Measurements from ENCODE around the gene FYN. TPM values are rescaled to one million over a fixed set of nuclear protein-coding genes. Genes with fewer than 3 reads are reported as not detected.
"Not testable (repeated sequence)": the region's sequence is repeated elsewhere in the genome, so short reads cannot be mapped to it uniquely, and the experiment has no call there.

The FYN gene
- polyA plus RNA-seq (ENCODE audit: insufficient read length in 4 of 4), result 100 to 1,000 TPM; 118 to 171 (median 150) TPM

DNA sequence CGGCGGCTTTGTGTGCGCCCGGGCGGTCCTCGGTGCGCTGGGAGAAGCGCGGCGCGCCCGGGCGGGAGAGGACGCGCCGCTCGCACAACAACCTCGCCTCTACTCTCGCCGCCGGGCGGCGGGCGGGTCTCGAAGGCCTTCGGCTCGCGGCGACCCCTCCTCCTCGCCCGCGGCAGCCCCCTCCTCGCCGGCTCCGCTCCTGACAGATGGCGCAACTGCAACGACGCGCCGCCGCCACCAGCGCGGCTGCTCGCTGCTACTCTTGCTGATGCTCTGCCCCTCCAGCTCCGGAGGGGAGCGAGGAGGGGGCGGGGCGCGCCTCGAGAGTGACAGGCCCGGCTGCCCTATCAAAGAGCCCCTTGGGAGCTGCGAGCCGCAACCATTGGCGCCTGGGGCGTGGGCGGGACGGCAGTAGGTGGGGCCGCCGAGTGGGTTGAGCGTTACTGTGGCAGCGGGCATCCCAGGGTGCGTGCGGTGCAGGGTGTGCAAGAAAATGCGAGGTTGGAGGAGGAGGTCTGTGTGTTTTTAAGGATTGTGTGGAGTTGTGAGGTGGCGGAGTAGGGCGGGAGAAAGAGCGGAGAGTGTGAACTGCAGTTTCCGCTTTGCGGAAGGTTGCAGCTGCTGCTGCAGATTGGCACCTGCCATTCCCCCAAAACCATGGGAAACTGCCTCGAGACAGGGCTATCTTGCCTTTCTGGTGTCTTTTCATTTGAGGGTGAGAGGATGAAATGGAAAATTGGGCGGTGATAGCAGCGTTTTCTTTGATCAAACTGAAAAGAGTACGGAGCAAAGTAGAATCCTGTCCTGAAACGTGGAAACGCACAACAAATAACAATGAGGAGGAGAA lies at the start of gene FYN:
Gene FYN, minus strand, starts transcription at position 275 of the 847 bp plus-strand sequence. CDS start 153,401 bp downstream, outside the sequence.
- peak; percentile 90 to 95 (median 92) for DNase-seq (ENCODE audit: low read depth in 4 of 4, low spot score in 3 of 4)

DNA sequence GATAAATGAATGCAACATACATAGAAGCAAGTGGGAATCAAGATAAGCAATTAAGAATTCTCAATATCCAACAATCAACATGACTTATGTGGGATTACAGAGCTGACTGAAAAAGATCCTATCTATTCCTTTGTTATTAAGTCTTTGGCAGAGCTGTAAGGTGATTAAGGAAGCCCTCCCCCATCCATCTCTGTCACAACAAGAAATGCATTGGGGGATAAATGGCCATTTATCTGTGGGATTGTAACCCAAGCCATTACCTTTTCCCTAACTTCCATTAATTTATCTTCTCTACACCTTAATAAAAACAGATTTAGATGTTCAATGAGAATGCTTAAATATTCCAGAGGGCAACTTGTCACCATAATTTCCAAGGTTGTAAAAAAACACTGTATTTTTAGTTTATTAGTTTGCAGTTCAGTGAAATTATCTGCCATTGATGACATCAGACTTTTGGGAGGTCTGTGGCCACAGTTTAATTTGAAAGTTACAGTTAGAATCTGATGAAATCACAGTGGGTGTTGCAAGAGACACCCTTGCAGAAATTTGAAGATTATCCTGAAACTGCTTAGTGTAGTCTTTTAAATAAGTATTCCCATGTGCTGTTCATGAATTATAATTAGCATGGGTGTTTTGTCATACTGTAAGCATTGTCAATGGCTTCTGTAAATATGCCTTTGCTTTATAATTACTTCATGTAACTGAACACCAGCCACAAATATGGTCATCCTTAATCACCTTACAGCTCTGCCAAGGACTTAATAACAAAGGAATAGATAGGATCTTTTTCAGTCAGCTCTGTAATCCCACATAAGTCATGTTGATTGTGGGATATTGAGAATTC lies 49.4 kb upstream of the FYN start:
- no peak for DNase-seq (ENCODE audit: low read depth in 4 of 4, low spot score in 3 of 4)

DNA sequence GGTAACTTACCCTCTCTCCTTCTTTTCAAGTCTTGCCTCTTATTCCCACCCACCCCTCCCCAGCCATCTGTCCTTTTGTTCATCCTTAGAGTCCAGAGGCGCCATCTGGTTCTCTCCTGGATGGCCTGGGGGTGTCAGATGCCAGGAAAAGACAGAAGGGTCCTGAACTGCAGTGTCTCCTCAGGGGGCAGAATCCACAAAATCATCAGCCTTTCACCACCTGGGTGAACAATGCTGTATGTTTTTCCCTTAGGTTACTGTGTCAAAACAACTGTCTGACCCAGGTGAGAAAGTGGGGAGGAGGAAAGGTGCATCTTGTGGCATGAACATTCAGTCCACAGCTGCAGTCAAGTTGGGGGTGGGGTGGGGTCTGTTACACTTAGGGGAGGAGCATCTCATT lies 47.9 kb upstream of the FYN start:
- DNase-seq (ENCODE audit: low read depth in 4 of 4, low spot score in 3 of 4), result no peak

- DNase-seq (ENCODE audit: low read depth in 4 of 4, low spot score in 3 of 4), result no peak
Measured at GRCh38 chr6:111920578-111920977, 47.3 kb upstream of the FYN start.

- no peak for DNase-seq (ENCODE audit: low read depth in 4 of 4, low spot score in 3 of 4)
Measured at GRCh38 chr6:111918825-111919224, 45.6 kb upstream of the FYN start.

DNA sequence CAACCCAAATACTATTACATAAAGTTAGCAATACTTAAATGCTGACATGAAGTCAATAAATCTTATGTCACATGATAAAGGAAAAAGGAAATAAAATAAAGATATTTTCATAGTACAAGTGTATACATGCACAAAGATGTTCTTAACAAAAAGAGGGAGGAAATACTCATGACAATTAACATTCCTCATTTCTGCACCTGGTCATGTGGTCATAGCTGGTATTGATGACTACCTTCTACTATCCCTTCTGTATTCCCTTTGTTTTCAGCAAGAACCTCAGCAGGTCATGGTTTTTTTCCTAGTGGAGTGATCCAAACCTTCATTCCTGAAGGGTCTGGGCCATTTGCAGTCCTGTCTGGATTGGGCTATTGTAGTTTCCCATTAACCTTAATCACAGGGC lies 43.5 kb upstream of the FYN start:
- DNase-seq (ENCODE audit: low read depth in 4 of 4, low spot score in 3 of 4), result no peak

DNA sequence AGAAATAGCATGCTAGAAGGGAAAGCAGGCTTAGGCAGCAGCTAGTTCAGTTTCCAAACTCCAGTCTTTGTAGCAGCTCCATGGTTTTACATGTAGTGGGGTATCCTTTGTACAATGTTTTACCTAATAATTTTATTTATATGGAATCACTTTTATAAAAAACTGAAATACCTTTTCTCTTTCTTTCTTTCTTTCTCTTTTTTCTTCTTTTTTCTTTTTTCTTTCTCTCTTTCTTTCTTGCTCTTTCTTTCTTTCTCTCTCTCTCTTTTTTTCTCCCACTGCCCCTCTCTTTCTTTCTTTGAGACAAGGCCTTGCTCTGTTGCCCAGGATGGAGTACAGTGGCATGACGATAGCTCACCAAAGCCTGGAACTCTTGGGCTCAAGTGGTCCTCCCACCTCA lies 41.4 kb upstream of the FYN start:
- no peak for DNase-seq (ENCODE audit: low read depth in 4 of 4, low spot score in 3 of 4)

DNA sequence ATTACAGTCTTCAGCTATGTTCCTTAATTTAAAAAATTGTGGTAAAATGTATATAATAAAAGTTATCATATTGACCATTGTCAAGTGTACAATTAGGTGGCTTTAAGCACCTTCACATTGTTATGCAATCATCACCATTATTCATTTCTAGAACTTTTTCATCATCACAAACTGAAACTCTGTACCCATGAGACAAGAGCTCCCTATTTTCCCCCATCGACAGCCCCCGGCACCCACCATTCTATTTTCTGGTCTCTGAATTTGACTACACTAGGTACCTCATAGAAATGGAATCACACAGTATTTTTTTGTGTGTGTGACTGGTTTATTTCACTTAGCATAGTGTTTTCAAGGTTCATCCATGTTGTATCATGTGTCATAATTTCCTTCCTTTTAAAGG lies 39.7 kb upstream of the FYN start:
- no peak for DNase-seq (ENCODE audit: low read depth in 4 of 4, low spot score in 3 of 4)

DNA sequence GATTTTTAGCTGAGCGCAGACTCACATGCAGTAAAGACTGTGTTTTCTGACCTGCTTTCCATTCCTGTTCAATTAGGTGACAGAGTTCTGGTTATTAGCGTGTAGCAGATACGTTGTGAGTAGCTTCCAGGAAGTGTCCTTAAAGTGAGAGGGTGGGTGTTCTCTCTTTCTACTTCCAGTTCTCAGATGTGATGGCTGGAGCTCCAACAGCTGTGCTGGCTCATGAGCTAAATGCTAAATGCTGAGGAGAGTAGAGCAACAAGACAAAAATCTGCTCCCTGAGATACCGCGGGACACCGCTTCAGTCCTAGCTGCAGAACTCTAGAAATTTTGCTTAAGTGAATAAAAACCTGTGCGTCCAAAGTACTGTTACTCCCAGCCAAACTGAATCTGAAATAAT lies 38.2 kb upstream of the FYN start:
- DNase-seq (ENCODE audit: low read depth in 4 of 4, low spot score in 3 of 4), result no peak

DNA sequence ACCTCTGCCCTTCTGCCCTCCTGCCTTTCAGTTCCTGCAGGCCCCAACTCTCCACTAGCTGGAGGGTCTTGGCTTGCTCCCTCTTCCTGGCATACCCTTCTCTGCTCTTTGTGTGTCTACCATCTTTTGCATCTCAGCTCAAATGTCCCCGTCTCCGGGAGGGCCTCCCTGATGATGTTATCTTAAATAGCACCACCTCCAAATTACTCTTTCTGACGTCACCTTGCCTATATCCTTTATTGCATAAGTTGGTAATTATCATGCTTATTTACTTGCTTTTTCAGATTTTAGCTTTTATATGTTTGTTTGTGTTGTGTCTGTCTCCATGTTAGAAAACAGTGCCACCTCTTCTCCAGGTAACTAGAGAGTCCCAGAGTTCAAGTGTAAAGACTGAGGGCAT lies 36.0 kb upstream of the FYN start:
- no peak for DNase-seq (ENCODE audit: low read depth in 4 of 4, low spot score in 3 of 4)

DNA sequence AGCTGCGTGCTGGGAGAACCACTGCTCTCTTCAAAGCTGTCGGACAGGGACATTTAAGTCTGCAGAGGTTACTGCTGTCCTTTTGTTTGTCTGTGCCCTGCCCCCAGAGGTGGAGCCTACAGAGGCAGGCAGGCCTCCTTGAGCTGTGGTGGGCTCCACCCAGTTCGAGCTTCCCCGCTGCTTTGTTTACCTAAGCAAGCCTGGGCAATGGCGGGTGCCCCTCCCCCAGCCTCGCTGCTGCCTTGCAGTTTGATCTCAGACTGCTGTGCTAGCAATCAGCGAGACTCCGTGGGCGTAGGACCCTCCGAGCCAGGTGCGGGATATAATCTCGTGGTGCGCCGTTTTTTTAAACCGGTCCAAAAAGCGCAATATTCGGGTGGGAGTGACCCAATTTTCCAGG lies 35.1 kb upstream of the FYN start:
- not testable (repeated sequence) for DNase-seq (ENCODE audit: low read depth in 4 of 4, low spot score in 3 of 4)

DNA sequence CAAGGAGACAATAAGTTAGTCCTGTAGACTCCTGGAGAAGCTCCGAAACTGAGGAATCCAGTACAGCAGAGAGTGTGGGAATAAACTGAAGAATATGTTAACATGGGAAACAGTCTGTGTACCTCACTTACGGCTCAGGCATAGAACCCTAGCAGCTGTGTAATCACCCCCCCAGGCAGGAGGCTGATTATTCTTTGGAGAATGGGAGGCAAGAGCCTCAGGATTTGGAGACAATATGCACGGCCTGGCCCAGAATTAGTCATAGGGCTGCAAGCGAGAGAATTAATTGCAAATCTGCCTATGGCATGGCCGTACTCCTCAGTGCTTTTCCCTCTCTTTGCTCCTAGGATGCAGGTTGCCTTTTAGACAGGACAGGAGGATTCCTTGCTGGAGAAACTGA lies 27.5 kb upstream of the FYN start:
- DNase-seq (ENCODE audit: low read depth in 4 of 4, low spot score in 3 of 4), result no peak

DNA sequence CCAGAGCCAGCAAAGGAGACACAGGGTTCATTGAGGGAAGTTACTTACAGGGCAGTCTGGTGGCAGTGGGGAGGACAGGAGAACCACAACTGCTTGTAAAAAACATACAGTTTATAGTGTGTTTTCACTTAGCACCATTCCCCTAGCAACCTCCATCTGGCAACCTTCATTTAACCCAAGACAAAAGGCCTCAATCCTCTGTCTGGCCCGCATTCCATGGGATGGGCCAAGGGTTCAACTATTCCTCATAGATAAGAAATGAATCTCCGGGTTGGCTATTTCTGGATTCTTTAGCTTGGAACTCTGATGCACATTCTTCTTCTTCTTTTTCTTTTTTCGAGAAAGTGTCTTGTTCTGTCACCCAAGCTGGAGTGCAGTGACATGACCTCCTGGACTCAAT lies 26.3 kb upstream of the FYN start:
- no peak for DNase-seq (ENCODE audit: low read depth in 4 of 4, low spot score in 3 of 4)

GRCh38 chr6:111898452-111898851 lies 25.2 kb upstream of the FYN start:
- DNase-seq (ENCODE audit: low read depth in 4 of 4, low spot score in 3 of 4), result no peak

DNA sequence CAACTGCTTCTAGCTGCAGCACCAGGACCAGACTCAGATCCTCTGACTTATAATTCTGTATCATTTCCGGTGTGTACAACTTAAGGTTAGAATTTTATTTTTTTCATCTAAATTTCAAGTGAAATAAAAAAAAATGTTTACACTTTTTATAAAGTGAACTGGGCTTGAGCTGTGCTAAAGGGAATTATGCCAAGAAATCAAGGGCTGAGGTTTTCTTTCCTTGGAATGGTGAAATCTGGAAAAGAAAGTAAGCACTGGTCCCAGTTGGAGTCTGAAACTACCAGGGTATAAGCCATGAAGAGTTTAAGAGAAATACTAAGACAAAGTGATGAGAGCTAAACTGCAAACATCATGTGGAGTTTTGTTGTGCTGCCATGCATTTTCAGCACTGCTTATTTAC lies 21.7 kb upstream of the FYN start:
- no peak for DNase-seq (ENCODE audit: low read depth in 4 of 4, low spot score in 3 of 4)

DNA sequence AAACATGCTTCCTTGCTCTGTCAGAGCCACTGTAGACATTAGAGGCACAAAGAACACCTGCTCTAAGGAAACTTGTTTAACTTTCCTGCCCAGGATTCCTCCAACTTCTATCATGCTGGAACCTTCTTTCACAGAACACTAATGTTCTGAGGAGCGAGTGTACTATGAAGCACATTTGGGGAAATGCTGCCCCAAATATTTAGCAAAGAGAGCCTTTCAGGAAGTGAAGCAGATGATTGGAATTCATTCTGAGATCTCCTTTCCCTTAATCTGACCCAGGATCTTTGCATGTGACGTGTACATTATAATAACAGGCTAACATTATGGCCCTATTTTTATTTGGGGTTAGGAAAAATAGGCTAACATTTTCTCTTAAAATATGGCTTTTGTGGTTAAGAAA lies 21.0 kb upstream of the FYN start:
- no peak for DNase-seq (ENCODE audit: low read depth in 4 of 4, low spot score in 3 of 4)

DNA sequence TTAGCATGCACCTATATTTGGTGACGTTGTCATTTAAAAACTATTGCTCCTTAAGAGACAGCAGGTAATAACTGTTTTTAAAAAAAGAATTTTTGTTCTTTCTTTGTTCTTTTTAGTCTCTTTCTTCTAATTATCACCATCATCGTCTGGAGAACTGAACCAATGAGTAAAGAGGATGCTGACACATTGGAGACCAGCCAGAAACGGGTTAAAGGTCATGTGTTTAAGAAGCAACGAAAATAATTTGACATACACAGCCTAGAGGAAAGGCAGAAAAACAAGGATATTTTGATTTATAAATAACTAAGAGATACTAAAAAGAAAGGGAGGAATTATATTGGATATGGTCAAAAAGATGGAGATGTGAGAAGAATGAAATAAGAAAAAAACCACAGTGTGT lies 19.2 kb upstream of the FYN start:
- DNase-seq (ENCODE audit: low read depth in 4 of 4, low spot score in 3 of 4), result no peak

DNA sequence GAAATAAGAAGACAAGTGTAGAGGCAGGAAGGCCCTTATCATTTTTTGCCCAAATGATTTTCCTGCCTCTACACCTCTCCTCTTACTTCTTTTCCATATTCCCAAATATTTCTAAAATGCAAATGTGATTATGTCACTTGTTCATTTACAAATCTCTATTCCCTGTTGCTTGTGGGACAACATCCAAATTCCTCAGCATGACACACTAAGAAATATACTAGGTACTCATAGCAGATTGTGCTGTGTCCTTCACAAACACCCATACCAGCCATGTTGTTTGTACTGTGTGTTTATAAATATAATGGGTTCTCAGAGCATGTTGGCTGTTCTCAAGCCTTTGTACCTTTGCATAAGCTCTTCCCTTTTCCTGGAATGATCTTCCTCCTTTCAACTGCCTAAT lies 17.7 kb upstream of the FYN start:
- no peak for DNase-seq (ENCODE audit: low read depth in 4 of 4, low spot score in 3 of 4)

DNA sequence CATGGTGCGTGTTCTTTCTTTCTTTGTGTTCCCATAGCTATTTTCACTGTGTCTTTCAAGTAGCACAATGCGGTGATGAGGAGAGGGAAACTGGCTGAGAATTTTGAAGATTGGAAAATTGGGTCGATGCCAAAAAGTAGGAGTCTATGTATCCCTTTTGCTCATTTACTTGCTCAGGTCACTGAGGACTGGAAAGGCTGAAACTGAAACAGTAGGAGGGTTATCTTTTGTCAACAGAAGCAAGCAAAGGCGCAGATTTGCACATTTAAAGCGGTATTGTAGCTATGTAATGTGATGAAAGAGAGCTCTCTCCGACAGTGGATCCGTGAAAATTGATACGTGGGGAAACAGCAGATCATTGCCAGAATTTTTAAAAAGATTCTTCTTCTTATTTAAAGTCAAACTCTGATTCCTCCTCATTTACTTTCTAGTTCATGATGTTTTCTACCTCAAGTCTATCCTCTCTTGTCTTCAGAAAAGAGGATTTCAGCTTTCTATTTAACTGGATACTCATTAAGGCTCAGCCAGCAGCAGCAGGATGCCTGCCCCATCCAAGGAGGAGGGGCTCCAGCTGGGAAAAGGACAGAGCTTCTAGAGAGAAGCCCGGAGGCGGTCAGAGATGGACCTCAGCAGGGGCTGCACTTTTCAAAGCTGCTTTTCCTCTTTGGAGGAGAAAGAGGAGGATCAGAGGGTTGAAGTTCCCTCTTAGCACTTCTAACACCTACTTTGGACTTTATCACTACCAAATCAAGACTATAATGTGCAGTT lies 15.9 kb upstream of the FYN start:
- DNase-seq (ENCODE audit: low read depth in 4 of 4, low spot score in 3 of 4), result peak in 2 of 4 donors; percentile 12 to 33

GRCh38 chr6:111886793-111887192 lies 13.5 kb upstream of the FYN start:
- DNase-seq (ENCODE audit: low read depth in 4 of 4, low spot score in 3 of 4), result not testable (repeated sequence)
